Measurements from ENCODE around the gene POU2AF1.

DNA sequence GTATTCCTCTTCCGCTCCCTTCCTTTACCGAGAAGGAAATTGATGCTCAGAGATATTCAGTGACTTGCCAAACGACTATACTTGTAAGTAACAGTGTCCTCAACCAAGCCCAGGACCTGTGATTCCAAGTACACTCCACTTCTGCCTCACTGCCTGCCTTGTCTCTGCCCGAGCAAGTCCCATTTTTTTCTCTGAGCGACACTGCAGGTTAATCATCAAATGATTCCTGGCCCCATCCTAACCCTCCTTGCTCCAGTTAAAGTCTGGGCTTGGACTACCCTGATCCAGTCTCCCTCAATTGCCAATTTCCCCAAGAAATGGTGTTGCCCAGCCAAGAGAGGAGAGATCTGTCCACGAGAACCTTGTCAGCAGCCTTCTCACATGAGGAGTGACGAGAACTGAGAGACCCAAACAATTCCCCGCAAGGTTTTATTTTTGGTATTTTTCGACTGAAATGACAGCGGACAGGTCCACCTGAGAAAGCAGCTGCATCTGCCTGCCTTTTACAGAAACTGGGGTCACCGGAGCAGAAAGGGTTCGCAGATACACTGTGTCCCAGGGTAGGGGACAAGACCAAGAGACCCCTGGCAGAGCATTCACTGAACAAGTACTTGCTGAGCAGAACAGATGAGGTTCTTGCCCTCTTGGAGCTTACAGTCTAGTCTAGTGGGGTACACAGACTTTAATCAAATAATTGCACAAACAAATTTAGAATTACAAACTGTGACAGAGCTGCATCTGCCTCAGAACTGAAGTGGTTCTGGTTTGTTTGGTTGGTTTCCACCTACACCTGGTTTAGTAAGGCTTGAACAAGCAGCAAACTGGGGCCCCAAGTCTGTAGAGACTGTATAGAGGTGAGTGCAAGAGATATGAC lies 11.4 kb downstream of the POU2AF1 start:
- TF ChIP-seq, protein P1, sequence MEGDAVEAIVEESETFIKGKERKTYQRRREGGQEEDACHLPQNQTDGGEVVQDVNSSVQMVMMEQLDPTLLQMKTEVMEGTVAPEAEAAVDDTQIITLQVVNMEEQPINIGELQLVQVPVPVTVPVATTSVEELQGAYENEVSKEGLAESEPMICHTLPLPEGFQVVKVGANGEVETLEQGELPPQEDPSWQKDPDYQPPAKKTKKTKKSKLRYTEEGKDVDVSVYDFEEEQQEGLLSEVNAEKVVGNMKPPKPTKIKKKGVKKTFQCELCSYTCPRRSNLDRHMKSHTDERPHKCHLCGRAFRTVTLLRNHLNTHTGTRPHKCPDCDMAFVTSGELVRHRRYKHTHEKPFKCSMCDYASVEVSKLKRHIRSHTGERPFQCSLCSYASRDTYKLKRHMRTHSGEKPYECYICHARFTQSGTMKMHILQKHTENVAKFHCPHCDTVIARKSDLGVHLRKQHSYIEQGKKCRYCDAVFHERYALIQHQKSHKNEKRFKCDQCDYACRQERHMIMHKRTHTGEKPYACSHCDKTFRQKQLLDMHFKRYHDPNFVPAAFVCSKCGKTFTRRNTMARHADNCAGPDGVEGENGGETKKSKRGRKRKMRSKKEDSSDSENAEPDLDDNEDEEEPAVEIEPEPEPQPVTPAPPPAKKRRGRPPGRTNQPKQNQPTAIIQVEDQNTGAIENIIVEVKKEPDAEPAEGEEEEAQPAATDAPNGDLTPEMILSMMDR (IDR thresholded peaks at IDR 0.05), result no peak
- TF ChIP-seq EP300 (IDR thresholded peaks at IDR 0.05; ENCODE audit: low read depth), result no peak
